ACC112 (cell line): ENCODE data around the gene SOX8.

Experiments
- H2AFZ ChIP-seq: fragments of 200-600 bp; sonication (generic); one replicate; pipeline ENCODE4 v1.6.0; 2017; ENCODE audit warnings: antibody characterized with exemption, low read length; ENCODE audit not compliant: unreplicated experiment
- H3K27ac ChIP-seq: fragments of 200-600 bp; sonication (generic); 2 replicates; pipeline ENCODE4 v1.5.1; 2014; ENCODE audit warnings: low read depth, mild to moderate bottlenecking, antibody characterized with exemption, low read length, moderate library complexity
- H3K27me3 ChIP-seq: fragments of 200-600 bp; sonication (generic); 2 replicates; pipeline ENCODE4 v1.6.1; 2014; ENCODE audit warnings: mild to moderate bottlenecking, antibody characterized with exemption, low read length, moderate library complexity, mixed read lengths; ENCODE audit not compliant: insufficient read depth
- H3K36me3 ChIP-seq: fragments of 200-600 bp; sonication (generic); 2 replicates; pipeline ENCODE4 v1.6.1; 2016; ENCODE audit warnings: mild to moderate bottlenecking, antibody characterized with exemption, low read length, moderate library complexity, mixed read lengths; ENCODE audit not compliant: insufficient read depth
- H3K4me1 ChIP-seq: fragments of 200-600 bp; sonication (generic); one replicate; pipeline ENCODE4 v1.6.1; 2016; ENCODE audit warnings: low read length, mixed read lengths; ENCODE audit not compliant: insufficient read depth, unreplicated experiment, control insufficient read depth
- H3K4me3 ChIP-seq: fragments of 200-600 bp; sonication (generic); 2 replicates; pipeline ENCODE4 v1.5.1; 2014; ENCODE audit warnings: mild to moderate bottlenecking, low read depth, low read length
- H3K79me2 ChIP-seq: fragments of 200-600 bp; sonication (generic); one replicate; pipeline ENCODE4 v1.6.0; 2016; ENCODE audit warnings: low read length; ENCODE audit not compliant: control insufficient read depth, unreplicated experiment, insufficient read depth

The SOX8 gene

DNA sequence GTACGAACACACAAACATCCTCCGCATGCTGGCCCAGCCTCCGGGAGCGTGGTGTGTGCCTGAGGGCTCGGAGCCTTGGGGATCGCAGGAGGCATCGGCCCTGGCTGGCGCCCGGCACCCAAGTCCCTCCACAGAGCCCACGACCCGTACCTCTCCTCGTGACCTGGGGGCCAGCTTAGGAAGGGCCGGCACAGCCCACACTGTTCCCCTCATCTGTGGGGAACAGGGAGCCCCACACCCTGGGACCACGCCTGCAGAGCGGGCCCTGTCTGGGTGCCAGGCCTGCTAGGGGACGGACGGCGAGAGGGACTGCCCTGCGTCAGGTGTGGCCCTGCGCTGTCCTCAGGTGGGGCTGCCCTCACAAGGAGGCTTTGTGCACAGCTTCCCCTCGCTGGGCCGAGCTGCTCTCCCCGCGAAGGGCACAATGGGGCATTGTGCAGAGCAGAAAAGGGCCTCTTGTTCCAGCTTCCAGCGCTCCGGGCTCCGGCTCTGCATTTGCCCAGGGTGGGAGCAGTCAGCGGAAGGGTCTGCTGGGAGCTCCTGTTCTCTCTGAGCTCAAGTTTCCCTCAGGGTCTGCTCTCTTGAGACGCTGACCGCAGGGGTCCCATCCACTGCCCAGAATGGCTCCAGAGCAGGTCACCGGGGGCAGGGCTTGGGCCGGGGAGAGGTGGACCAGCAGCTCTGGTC, 9.1 kb upstream of the SOX8 start:
- no peak overlapping the region for H3K27ac ChIP-seq
- 0 out of 2 replicates have a peak, but pooled peaks cover 9% of the 10 kb centered on the region for H3K36me3 ChIP-seq
- peaks cover 7% of the 10 kb centered on the region for H3K4me1 ChIP-seq
- no peak overlapping the region for H3K4me3 ChIP-seq
- H3K79me2 ChIP-seq = peaks cover 9% of the 10 kb centered on the region
- H2AFZ ChIP-seq = no peak overlapping the region
- no peaks in the 10 kb centered on the region for H3K27me3 ChIP-seq

GRCh38 chr16:973366-973765, 8.2 kb upstream of the SOX8 start:
- peaks cover 7% of the 10 kb centered on the region for H3K4me1 ChIP-seq
- H3K27me3 ChIP-seq = no peaks in the 10 kb centered on the region
- no peak overlapping the region for H3K4me3 ChIP-seq

GRCh38 chr16:974001-974601, 7.5 kb upstream of the SOX8 start:
- Histone ChIP-seq H3K36me3 (no peaks in the 10 kb centered on the region), H3K4me1 (peaks cover 7% of the 10 kb centered on the region), H3K27me3 (no peaks in the 10 kb centered on the region), H3K27ac (no peak overlapping the region), H3K79me2 (peaks cover 7% of the 10 kb centered on the region), H3K4me3 (no peak overlapping the region), H2AFZ (no peak overlapping the region)

More at GRCh38 chr16:973366-973765, 8.2 kb upstream of the SOX8 start:
- H3K36me3 ChIP-seq = 0 out of 2 replicates have a peak, but pooled peaks cover 4% of the 10 kb centered on the region
- H2AFZ ChIP-seq = no peak overlapping the region
- no peak overlapping the region for H3K27ac ChIP-seq
- H3K79me2 ChIP-seq = peaks cover 9% of the 10 kb centered on the region

GRCh38 chr16:974611-975261, 6.8 kb upstream of the SOX8 start:
- peaks cover under 1% of the 10 kb centered on the region; the same call in 1 of the 2 replicates for H3K27me3 ChIP-seq
- H3K79me2 ChIP-seq = peaks cover 1% of the 10 kb centered on the region
- no peak overlapping the region for H3K27ac ChIP-seq
- no peaks in the 10 kb centered on the region for H3K36me3 ChIP-seq
- peaks cover 2% of the 10 kb centered on the region for H3K4me1 ChIP-seq
- no peak overlapping the region for H2AFZ ChIP-seq
- H3K4me3 ChIP-seq = no peak overlapping the region

DNA sequence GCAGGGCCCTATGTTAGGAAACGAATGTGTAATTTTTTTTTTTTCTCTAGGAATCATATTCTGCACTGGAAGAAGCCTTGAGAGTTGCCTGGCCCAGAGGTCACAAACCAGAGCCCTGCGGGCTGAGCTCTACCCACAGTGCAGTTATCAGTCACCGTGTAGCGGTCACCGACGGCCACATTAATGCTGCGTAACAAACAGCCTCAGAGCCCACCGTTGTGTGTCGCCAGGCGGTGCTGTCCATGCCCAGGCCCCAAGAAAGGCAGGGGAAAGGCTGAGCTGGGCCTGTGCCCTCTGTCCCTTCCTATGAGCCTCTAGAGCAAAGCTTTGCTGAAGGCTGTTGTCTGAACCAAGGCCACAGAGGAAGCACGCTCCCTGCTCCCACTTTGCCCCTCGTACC, 6.3 kb upstream of the SOX8 start:
- Histone ChIP-seq H3K36me3 (no peaks in the 10 kb centered on the region), H3K4me3 (no peak overlapping the region), H3K27me3 (peaks cover 6% of the 10 kb centered on the region; the same call in 1 of the 2 replicates), H3K27ac (no peak overlapping the region), H3K79me2 (no peaks in the 10 kb centered on the region), H3K4me1 (no peaks in the 10 kb centered on the region), H2AFZ (no peak overlapping the region)

DNA sequence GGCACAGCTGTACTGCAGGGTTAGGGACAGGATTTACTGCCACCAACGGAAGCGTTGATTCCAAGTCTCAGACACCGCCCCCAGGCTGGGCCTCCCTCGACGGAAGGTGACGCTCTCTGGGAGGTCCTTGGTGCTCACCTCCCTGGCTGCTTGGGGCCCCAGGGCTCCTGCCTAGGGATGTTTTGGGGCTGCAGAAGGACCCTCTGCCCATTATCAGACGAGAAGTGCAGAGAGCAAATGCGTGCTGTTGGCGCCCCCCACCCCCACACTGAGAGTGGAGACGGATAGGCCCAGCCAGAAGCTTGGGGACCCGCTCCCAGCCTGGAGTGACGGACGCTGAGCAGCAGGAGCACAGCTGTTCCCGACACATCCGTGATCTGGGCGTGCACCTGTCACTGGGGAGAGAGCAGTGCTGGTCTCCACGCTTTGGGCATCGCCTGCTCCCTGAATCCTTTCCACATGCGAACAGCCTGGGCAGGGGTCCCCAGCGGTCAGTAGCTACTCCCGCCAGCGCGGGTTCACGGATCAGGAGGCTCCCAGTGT, 5.1 kb upstream of the SOX8 start:
- peaks cover 13% of the 10 kb centered on the region; the same call in 1 of the 2 replicates for H3K27me3 ChIP-seq
- H3K4me1 ChIP-seq = no peaks in the 10 kb centered on the region
- H2AFZ ChIP-seq = no peak overlapping the region
- no peak overlapping the region for H3K4me3 ChIP-seq
- H3K27ac ChIP-seq = no peak overlapping the region
- H3K79me2 ChIP-seq = no peaks in the 10 kb centered on the region
- H3K36me3 ChIP-seq = no peaks in the 10 kb centered on the region

- H3K79me2 ChIP-seq = no peaks in the 10 kb centered on the region
- no peaks in the 10 kb centered on the region for H3K4me1 ChIP-seq
- H3K4me3 ChIP-seq = no peak overlapping the region
- H3K36me3 ChIP-seq = no peaks in the 10 kb centered on the region
- no peak overlapping the region for H3K27ac ChIP-seq
- no peak overlapping the region for H2AFZ ChIP-seq
- H3K27me3 ChIP-seq = peaks cover 18% of the 10 kb centered on the region
Observed at GRCh38 chr16:977081-977701, 4.4 kb upstream of the SOX8 start.

DNA sequence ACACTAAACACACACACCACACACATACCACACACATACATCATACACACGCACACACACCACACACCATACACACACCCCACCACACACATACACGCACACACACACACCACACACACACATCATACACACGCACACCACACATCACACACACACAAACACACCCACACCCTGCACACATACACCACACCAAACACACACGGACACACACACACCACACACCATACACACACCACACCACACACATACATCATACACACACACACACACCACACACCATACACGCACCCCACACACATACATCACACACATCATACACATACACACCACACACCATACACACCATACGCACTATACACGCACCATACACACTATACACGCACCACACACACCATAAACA, 3.7 kb upstream of the SOX8 start:
- Histone ChIP-seq H3K36me3 (no peaks in the 10 kb centered on the region), H3K79me2 (no peaks in the 10 kb centered on the region)

DNA sequence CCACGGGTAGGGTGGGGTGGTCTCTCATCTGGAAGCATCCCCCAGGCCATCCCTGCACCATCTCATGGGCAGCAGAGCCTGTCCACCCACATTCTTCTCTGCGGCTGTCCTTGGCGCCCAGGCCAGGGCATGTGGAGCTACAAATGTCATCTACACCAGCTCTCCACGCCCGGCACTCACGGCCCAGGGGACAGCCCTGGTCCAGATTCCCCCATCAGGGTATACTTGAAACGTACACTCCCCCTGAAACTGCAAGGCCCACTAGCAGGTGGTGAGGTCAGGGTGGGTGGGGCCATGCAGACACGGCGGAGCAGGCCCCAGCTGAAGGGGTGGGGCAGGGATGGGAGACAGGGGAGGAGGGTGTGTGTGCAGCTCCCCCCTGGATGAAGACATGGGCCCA, 3.2 kb upstream of the SOX8 start:
- no peaks in the 10 kb centered on the region for H3K4me1 ChIP-seq
- no peaks in the 10 kb centered on the region for H3K36me3 ChIP-seq
- no peaks in the 10 kb centered on the region for H3K79me2 ChIP-seq
- H2AFZ ChIP-seq = no peak overlapping the region
- H3K27me3 ChIP-seq = peaks cover 28% of the 10 kb centered on the region
- no peak overlapping the region for H3K4me3 ChIP-seq
- H3K27ac ChIP-seq = no peak overlapping the region

More for the DNA sequence above, 3.7 kb upstream of the SOX8 start:
- peaks cover 25% of the 10 kb centered on the region for H3K27me3 ChIP-seq
- no peak overlapping the region for H3K27ac ChIP-seq
- no peak overlapping the region for H3K4me3 ChIP-seq
- no peaks in the 10 kb centered on the region for H3K4me1 ChIP-seq
- no peak overlapping the region for H2AFZ ChIP-seq

GRCh38 chr16:979147-979546, 2.4 kb upstream of the SOX8 start:
- H3K27me3 ChIP-seq = peaks cover 32% of the 10 kb centered on the region
- no peaks in the 10 kb centered on the region for H3K79me2 ChIP-seq
- no peaks in the 10 kb centered on the region for H3K4me1 ChIP-seq
- H3K27ac ChIP-seq = no peak overlapping the region
- H2AFZ ChIP-seq = no peak overlapping the region
- no peak overlapping the region for H3K4me3 ChIP-seq
- no peaks in the 10 kb centered on the region for H3K36me3 ChIP-seq
